Liver (tissue), 3 donors: ENCODE measurements around the gene BPTF.

ENCODE experiments used
- ATF3 ChIP-seq: IDR thresholded peaks from 2 replicates; pipeline ENCODE4 v1.6.1; 2016; ENCODE audit warnings: antibody characterized with exemption
- EGR1 ChIP-seq, 2 donors: IDR thresholded peaks; 2 replicates each; pipeline ENCODE4 v1.6.1; 2016 to 2018; ENCODE audit warnings: antibody characterized with exemption in 2 of 2, low read depth in 2 of 2
- FOXA1 ChIP-seq: IDR thresholded peaks from 2 replicates; pipeline ENCODE4 v1.6.1; 2016; ENCODE audit warnings: antibody characterized with exemption
- GABPA ChIP-seq, 2 donors: IDR thresholded peaks in 1 of 2; conservative IDR thresholded peaks in 1 of 2; 2 replicates each; pipeline ENCODE4 v1.6.1; 2016; ENCODE audit warnings: antibody characterized with exemption in 2 of 2, mild to moderate bottlenecking in 1 of 2, moderate library complexity in 1 of 2
- JUND ChIP-seq, 2 donors: IDR thresholded peaks; 2 replicates each; pipeline ENCODE4 v1.6.1; 2016; ENCODE audit warnings: antibody characterized with exemption in 2 of 2
- RAD21 ChIP-seq, 2 donors: IDR thresholded peaks; 2 replicates each; pipeline ENCODE4 v1.6.1; 2016; ENCODE audit warnings: antibody characterized with exemption in 2 of 2, mild to moderate bottlenecking in 2 of 2
- REST ChIP-seq: IDR thresholded peaks from 2 replicates; pipeline ENCODE4 v1.6.1; 2016; ENCODE audit warnings: antibody characterized with exemption, mild to moderate bottlenecking
- RXRA ChIP-seq, 2 donors: IDR thresholded peaks; 2 replicates each; pipeline ENCODE4 v1.6.1; 2017 to 2018; ENCODE audit warnings: antibody characterized with exemption in 2 of 2, mild to moderate bottlenecking in 1 of 2
- SP1 ChIP-seq: IDR thresholded peaks from 2 replicates; pipeline ENCODE4 v1.6.1; 2018; ENCODE audit warnings: antibody characterized with exemption, mild to moderate bottlenecking
- TAF1 ChIP-seq: conservative IDR thresholded peaks from 2 replicates; pipeline ENCODE4 v1.6.1; 2016; ENCODE audit warnings: antibody characterized with exemption, mild to moderate bottlenecking
- YY1 ChIP-seq: IDR thresholded peaks from 2 replicates; pipeline ENCODE4 v1.6.1; 2016; ENCODE audit warnings: antibody characterized with exemption, mild to moderate bottlenecking
- ZBTB33 ChIP-seq: IDR thresholded peaks from 2 replicates; pipeline ENCODE4 v1.6.1; 2016; ENCODE audit warnings: antibody characterized with exemption
- TF ChIP-seq, protein P1 (sequence below): fragments of 150-350 bp; IDR thresholded peaks from 2 replicates; pipeline ENCODE4 v1.5.1; 2017; ENCODE audit warnings: improper control_type of control experiment, low read depth, low read length; ENCODE audit not compliant: missing input control
- TF ChIP-seq, protein P2 (sequence below): IDR thresholded peaks from 2 replicates; pipeline ENCODE4 v1.6.1; 2016; ENCODE audit warnings: antibody characterized with exemption
- donor health status: healthy.
- donor health status: healthy.

GRCh38 chr17:67821871-67822367, 3.4 kb upstream of the BPTF start:
- TF ChIP-seq, protein P1, sequence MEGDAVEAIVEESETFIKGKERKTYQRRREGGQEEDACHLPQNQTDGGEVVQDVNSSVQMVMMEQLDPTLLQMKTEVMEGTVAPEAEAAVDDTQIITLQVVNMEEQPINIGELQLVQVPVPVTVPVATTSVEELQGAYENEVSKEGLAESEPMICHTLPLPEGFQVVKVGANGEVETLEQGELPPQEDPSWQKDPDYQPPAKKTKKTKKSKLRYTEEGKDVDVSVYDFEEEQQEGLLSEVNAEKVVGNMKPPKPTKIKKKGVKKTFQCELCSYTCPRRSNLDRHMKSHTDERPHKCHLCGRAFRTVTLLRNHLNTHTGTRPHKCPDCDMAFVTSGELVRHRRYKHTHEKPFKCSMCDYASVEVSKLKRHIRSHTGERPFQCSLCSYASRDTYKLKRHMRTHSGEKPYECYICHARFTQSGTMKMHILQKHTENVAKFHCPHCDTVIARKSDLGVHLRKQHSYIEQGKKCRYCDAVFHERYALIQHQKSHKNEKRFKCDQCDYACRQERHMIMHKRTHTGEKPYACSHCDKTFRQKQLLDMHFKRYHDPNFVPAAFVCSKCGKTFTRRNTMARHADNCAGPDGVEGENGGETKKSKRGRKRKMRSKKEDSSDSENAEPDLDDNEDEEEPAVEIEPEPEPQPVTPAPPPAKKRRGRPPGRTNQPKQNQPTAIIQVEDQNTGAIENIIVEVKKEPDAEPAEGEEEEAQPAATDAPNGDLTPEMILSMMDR = no peak
- TF ChIP-seq GABPA (IDR thresholded peaks at IDR 0.05 in 1 of 2, conservative IDR thresholded peaks at IDR 0.05 in 1 of 2) = no peak
- no peak for TF ChIP-seq REST
- TF ChIP-seq JUND (IDR thresholded peaks at IDR 0.05) = no peak
- TF ChIP-seq RXRA (IDR thresholded peaks at IDR 0.05) = no peak
- no peak for TF ChIP-seq SP1
- no peak for TF ChIP-seq FOXA1
- no peak for TF ChIP-seq EGR1 (IDR thresholded peaks at IDR 0.05; ENCODE audit: low read depth in 2 of 2)
- no peak for TF ChIP-seq RAD21 (IDR thresholded peaks at IDR 0.05)
- TF ChIP-seq ATF3 = no peak
- no peak for TF ChIP-seq TAF1
- TF ChIP-seq ZBTB33 = no peak
- no peak for TF ChIP-seq YY1
- TF ChIP-seq, protein P2, sequence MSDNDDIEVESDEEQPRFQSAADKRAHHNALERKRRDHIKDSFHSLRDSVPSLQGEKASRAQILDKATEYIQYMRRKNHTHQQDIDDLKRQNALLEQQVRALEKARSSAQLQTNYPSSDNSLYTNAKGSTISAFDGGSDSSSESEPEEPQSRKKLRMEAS = no peak
